HepG2 (cell line): ENCODE data around the gene ACBD5.

ENCODE experiments used
- CTCF ChIP-seq: sonication (generic); formaldehyde crosslinking; IDR thresholded peaks from 2 replicates; pipeline ENCODE4 v1.5.0; 2020; ENCODE audit warnings: mild to moderate bottlenecking, missing genetic modification reagents, moderate library complexity
- FOSL1 ChIP-seq: sonication (generic); formaldehyde crosslinking; IDR thresholded peaks from 2 replicates; pipeline ENCODE4 v1.9.0; 2021; ENCODE audit warnings: missing genetic modification reagents, borderline replicate concordance
- FOXA3 ChIP-seq: IDR thresholded peaks from 2 replicates; pipeline ENCODE4 v1.6.1; 2016; ENCODE audit warnings: missing genetic modification reagents, missing compliant biosample characterization
- LCORL ChIP-seq, 2 experiments: fragments of 450-650 bp in 1 of 2; sonication (generic) in 1 of 2; formaldehyde crosslinking in 1 of 2; IDR thresholded peaks; 2 replicates each; pipeline versions ENCODE4 v1.5.0 to v1.6.1; 2017 to 2020; ENCODE audit warnings: antibody characterized with exemption in 1 of 2, missing genetic modification reagents in 1 of 2
- MAFF ChIP-seq: IDR thresholded peaks from 2 replicates; pipeline ENCODE4 v1.6.1; 2011; ENCODE audit warnings: low read depth, low read length, improper control_type of control experiment
- SP1 ChIP-seq, 2 experiments: fragments of 450-650 bp in 1 of 2; sonication (generic) in 1 of 2; formaldehyde crosslinking in 1 of 2; IDR thresholded peaks; 2 replicates each; pipeline versions ENCODE4 v1.4.0 to v1.6.1; 2016 to 2020; ENCODE audit warnings: missing genetic modification reagents in 1 of 2
- ZNF138 ChIP-seq: sonication (generic); formaldehyde crosslinking; IDR thresholded peaks from 2 replicates; pipeline ENCODE4 v1.5.0; 2020; ENCODE audit warnings: mild to moderate bottlenecking, low read depth, missing genetic modification reagents
- ZNF639 ChIP-seq: conservative IDR thresholded peaks from 2 replicates; pipeline ENCODE4 v1.6.1; 2018; ENCODE audit warnings: missing genetic modification reagents

- TF ChIP-seq MAFF (no peak), FOXA3 (CRISPR knock-in tag) (no peak), LCORL (IDR thresholded peaks at IDR 0.05) (no peak), LCORL (CRISPR knock-in tag; IDR thresholded peaks at IDR 0.05) (no peak), FOSL1 (CRISPR knock-in tag) (no peak), ZNF639 (CRISPR knock-in tag) (no peak), SP1 (IDR thresholded peaks at IDR 0.05) (no peak), SP1 (CRISPR knock-in tag; IDR thresholded peaks at IDR 0.05) (no peak), ZNF138 (CRISPR knock-in tag) (no peak), CTCF (CRISPR knock-in tag) (no peak)
These were observed 70.7 kb downstream of the ACBD5 start for GRCh38 chr10:27169849-27170248.
